HK-2 (cell line): ENCODE measurements around the gene COP1.
"Not testable (repeated sequence)": the region's sequence is repeated elsewhere in the genome, so short reads cannot be mapped to it uniquely, and the experiment has no call there.

ENCODE experiments used
- DNase-seq: peaks from one replicate; pipeline ENCODE4 v3.0.0-alpha.2; 2018; ENCODE audit not compliant: unreplicated experiment

The COP1 gene

DNA sequence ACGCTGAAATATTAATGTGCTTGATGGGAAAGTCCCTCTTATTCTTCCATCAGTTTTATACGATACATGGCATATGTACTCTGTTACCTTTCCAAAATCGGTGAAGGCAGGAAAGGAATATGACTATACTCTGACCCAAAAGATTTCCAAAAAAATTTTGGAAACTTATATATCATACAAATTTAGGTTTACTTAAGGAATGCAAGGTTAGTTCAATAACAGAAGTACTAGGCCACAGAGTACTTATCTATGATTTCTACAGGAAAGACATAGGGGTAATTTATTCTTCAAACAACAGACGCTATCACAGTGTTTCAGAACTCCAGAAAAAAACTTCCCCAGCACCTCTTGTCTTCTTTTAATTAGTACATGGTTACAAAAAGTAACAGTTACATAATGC, 84.8 kb downstream of the COP1 start:
- DNase-seq: no peak

DNA sequence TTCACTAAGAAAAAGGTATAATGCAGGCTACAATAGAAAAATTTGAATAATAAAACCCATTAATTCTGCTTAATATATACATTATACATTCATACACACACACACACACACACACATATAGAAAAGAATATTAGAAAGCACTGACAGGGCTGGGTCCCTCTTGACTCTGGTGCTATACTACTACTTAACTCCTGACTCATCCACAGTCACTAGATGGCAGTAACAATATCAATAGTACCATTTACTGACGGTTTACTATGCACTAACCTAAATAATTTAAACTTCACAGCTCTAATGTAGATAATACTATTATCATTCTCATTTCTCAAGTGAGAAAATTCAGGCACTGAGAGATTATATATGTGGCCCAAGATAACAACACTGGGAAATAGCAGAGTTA, 87.5 kb downstream of the COP1 start:
- DNase-seq: no peak

DNA sequence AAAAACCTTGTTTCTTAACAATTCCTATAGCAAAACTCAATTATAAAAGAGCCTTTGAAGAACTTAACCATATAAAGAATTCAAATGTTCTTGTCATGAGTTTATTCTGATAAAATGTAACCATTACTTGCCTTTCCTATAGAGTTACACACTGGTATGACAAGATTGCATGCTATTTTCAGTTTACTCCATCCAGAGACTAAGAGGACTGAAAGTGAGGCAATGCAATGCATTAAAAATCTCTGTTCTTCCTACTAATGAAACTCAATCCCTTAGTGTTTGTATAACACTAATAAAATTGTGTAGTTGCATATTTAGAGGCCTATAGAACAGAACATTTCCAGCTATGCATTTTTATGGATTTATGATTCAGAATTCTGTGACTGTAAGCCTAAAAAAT, 88.1 kb downstream of the COP1 start:
- DNase-seq: no peak

DNA sequence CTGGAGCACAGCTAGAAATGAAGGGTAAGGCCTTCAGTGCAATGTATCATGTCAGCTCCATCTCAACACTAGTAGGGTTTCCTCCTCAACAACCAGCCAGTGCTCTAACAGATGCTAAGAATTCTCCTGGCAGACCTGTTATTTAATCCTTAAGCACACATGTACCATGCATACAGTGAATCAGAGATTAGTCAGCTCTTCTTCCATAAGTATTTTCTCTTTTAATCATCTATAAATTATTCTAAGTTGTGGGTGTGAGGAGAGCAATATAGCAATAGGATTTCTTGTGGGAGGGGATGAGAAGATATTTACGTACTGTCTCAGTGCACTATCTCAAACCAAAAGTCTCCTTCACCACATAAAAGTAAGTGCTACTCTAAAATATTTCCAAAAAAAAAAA, 95.3 kb downstream of the COP1 start:
- DNase-seq: no peak

DNA sequence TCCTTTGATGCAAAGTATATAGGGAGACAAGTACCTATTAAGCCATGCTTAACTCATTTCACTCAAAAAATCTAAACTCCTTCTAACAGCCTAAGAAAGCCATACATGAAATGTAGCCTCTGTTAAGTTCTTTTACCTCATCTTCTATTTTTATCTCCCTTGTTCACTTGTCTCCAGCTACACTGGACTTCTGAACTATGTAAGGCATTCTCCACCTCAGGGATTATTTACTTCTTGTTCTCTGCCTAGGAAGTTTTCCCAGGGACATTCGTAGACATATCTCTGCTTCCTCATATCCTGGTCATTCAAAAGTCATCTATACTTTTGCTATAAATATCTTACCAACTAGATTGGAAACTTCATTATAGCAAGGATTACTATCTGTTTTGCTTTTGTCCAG, 96.9 kb downstream of the COP1 start:
- DNase-seq: no peak

DNA sequence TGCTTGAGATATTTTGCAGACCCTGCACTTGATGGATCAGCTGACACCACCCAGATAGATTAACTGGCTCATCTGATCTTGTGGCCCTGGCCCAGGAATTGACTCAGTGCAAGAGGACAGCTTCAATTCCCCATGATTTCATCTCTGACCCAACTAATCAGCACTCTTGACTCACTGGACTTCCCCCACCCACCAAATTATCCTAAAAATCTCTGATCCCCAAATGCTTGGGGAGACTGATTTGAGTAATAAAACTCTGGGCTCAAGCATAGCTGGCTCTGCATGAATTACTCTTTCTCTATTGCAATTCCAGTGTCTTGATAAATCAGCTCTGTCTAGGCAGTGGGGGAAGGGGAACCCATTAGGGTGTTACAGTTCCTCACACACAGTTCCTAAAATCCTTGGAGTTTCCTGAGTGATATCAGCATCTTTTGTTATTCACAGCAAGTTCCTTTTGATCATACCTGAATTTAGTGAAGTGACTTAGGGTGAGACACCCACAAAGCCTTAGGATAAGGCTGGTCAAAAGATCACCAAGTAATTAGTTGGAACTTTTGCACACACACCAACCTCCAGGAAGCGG, 104.2 kb downstream of the COP1 start:
- peak; percentile 22 for DNase-seq

DNA sequence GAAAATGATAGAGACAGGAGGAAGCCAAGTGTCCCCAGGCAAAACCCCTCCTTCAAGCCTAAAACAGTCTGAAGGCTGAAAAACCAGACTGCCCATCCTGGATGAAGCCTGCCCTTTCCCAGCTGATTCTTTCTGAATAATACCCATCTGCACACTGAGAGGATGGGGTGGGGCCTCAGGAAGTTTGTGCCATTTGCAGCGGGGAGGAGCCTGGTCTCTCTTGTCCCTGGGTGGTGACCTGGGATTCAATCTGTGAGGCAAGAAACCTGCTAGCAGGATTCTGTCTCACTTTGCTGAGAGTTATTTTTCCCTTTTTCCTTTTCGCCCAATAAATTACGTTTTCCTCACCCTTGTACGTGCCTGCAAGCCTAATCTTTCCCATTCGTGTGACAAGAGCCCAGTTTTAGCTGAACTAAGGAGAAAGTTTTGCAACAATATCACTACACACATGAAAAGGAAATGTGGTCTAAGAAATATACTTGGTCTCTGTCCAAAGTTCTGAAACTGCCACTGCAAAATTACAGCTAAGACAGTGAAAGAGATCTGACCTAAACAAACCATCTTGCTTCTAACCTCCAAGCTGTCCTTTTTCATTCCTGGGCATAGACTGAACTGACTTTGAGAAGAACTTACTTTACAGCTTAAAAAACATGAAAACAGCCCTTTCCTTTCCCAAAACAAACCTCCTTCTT, 105.0 kb downstream of the COP1 start:
- DNase-seq: no peak

DNA sequence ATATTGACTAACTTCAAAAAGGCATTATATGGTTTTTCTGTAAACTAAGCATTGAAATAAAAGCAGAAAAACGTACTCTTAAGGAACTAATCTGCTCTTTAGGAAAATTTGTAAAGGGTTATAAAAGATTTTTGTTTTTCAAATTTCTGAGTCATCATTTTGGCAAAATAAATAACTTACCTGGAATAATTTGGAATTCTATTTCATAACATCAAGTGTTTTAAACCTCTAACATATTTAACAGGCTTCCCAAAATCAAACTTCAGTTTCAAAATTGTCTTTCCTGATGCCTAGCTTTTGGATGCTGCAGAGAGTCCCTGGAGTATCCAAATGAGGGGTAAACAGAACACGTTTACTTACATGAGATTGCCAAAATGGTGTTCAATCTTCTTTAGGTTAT, 108.5 kb downstream of the COP1 start:
- no peak for DNase-seq

DNA sequence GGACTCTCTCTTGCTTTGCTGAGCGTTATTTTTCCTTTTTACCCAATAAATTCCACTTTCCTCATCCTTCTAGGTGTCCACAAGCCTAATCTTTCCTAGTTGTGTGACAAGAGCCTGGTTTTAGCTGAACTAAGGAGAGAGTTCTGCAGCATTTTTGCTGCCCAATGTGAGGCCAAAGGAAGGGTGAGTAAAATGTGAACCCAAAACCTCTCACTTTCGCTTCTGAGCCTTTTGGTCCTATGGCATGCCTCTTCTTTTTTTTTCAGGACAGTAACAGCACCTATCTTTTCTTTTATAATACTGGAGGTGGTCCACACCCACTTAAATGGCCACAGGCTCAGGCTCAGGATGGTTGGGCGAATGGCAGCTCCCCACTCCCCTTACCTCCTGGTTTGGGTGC, 111.1 kb downstream of the COP1 start:
- DNase-seq: no peak

DNA sequence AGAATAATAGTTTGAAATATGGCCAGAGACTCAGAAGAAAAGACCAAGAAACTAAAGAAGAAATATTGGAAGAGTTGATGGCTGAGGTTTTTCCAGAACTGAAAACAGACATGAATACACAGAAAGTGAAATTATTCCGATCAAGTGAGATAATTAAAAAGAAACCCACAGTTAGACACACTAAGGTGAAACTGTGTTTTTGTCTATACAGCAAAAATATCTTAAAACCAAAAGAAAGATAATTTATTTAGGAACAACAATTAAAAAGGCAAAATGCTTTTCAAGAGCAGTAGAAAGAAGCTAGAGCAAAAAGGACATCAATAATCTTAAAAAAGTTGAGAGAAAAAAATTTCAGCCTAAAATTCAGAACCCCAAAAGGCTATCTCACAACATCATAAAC, 116.3 kb downstream of the COP1 start:
- DNase-seq: no peak

DNA sequence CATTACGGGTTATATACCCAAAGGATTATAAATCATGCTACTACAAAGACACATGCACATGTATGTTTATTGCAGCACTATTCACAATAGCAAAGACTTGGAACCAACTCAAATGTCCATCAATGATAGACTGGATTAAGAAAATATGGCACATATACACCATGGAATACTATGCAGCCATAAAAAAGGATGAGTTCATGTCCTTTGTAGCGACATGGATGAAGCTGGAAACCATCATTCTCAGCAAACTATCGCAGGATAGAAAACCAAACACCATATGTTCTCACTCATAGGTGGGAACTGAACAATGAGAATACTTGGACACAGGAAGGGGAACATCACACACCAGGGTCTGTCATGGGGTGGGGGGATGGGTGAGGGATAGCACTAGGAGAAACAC, 119.3 kb downstream of the COP1 start:
- DNase-seq: not testable (repeated sequence)

DNA sequence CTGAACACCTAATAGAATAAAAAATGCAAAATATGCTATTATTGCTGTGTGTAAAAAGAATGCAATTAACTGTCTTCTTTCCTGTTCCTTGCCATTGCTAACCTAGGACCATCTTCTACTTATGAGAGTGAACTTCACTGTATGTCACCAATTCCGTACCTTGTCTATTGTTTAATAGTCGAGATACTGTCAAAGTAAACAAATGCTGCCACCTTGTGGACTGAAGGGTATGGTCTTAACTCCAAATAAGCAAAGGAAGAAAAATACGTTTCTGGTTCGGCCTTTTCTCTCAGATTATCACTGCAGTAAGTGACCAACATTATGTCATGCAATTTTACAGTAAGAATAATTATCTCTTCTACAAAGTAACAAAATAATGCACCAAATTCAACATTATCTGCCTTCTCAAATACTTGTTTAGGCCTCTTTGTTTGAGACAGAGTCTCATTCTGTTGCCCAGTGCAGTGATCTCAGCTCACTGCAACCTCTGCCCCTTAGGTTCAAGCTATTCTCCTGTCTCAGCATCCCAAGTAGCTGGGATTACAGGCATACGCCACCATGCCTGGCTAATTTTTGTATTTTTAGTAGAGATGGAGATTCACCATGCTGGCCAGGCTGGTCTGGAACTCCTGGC, 133.4 kb downstream of the COP1 start:
- DNase-seq: no peak

DNA sequence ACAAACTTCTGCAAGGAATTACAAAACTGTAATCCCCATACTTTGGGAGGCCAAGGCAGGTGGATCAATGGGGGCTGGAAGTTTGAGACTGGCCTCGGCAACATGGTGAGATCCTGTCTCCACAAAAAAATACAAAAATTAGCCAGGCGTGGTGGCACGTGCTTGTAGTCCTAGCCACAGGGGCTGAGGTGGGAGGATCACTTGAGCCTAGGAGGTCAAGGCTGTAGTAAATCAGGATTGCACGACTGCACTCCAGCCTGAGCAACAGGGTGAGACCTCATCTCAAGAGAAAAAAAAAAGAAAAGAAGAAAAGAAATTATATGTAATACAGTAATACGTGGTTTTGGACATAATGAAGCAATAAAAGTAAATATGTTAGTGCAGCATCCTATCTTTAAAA, 138.2 kb downstream of the COP1 start:
- DNase-seq: no peak

DNA sequence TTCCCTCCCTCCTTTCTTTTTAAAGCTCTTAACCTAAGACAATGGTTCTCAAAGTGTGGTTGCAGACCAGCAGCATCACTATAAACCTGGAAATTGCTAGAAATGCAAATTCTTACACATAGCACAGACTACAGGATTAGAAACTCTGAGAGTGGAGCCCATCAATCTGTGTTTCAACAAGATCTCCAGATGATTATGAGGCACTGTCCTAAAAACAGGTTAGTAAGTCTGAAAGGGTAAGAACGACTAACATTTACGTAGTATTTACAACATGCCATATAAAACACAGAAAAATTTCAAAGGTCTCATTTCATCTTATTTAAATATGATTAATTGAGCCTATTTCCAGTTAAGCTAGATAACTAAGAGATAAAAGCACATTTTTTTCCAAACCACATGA, 138.8 kb downstream of the COP1 start:
- no peak for DNase-seq

DNA sequence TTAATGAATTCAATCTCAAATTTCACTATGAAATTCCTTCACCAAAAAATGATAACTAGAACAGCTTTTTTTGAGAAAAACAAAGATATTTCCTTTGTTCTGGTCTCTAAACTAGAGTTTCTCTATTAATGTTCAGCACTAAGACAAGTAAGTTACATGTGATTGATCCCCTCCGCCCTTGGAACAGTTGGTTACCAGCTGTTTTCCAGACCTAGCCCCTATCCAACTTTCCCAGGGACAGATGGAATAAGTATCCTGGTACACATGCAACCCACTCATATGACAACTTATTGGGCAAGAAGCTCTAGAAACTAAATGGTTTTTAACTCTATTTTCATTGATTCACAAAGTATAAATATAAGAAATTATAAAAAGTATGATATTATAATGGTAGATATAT, 140.4 kb downstream of the COP1 start:
- DNase-seq: no peak

DNA sequence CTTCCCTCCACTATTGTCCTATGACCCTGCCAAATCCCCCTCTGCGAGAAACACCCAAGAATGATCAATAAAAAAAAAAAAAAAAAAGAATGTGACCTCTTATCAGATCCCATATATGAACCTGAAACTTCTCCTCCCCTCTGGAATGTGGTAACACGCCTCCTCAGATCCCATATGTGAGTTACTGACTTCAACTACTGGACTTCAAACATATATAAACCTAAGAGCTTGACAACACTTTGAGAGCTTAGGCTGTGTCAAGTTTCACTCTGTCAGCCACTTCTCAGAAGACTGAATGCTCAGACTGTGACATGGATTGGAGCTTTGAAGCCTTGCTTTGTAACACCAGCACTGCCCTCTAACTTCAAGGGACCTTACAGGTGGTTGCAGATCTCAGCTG, 148.4 kb downstream of the COP1 start:
- no peak for DNase-seq

DNA sequence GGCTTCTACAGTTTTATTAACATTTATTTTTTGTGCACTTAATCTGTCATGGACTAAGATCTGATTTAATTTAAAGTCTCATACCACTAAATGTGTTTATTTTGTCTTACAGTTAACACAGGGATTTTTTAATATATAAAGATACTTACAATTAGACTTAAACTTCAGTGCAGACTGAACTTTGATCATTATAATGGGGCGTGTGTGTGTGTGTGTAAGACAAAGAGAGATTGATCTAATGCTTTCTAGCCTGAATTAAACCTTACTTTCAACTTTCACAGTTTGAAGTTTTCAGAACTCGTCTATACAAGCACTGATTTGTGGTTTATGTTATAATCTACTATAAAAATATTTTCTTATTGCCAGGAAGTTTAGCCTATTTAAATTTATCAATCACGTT, 150.8 kb downstream of the COP1 start:
- no peak for DNase-seq

DNA sequence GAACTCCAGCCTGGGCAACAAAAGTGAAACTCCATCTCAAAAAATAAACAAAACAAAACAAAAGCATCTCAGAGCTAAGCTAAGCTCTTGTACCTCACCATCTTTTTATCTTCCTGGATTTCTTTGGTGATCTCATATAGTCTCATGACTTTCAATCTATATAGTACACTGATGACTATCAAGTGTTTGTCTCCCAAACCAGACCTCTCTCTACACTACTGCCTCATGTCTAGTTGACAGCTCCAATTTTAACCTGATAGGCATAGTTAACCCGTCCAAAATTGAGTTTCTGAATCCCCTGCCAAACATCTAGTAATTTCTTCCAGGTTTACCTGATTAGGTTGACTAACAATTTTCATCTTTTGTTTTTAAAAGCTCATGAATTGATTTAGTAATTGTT, 151.7 kb downstream of the COP1 start:
- DNase-seq: no peak

DNA sequence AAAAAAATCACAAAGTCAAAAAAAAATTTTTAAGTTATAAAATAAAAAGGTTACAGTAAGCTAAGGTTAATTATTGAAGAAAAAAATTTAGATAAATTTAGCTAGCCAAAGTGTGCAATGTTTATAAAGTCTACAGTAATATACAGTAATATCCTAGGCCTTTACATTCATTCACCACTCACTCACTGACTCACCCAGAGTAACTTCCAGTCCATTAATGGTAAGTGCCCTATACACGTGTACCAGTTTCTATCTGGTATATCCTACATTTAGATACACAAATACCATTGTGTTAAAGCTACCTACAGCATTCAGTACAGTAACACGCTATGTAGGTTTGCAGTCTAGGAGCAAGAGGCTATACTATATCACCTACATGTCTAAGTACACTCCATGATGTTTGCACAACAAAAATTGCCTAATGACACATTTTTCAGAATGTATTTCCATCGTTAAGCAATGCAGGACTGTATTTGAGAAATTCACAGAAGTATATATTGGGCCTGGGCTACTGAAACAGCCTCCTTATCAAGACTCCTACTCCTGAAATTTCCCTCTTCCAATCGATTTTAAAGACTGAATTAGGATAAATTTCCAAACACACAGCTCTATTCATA, 155.1 kb downstream of the COP1 start:
- DNase-seq: no peak

DNA sequence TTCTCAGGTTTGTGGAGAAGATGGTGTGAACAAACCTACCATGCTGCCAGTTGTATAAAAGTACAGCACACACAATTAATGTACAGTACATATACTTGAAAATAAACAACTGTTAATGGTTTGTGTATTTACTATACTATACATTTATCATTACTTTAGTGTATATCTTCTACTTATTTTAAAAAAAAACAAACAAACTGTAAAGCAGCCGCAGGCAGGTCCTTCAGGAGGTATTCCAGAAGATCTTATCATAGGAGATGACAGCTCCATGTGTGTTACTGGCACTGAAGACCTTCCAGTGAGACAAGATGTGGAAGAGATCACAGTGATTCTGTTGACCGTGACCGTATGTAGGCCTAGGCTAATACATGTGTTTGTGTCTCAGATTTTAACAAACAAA, 155.7 kb downstream of the COP1 start:
- DNase-seq: no peak

DNA sequence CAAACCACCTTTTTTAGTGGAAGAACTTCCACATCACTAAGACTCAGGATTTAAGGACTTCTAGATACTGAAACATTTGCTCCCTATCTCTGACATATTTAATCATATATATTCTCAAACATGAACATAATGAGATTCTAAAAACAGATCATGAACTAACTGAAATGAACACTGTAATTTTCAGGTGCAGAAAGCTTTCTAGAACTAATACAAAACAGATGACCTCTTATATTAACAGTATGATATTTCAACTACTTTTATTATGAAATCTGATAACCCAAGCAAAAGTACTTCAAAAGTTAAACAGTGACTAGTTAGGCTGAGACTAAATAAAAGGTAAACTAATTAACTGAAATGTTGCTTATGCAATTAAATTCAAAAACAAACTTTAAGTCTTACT, 157.5 kb downstream of the COP1 start:
- no peak for DNase-seq

DNA sequence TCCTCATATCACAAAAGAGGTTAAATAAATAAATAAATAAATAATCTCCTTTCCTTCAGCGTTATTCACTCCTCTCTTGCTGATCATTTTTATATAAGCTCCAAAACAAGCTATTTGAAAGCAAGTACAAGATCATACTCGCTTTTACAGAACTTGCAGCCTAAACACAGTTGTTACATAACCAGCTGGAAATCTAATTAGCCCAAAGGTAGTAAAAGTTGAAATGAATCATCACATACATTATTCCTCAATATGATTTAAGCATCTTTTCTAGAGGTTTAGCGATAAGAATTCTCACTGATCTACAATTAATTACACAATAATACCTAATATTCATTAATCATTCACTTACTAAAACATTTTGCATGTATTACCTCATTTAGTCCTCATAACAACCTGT, 160.2 kb downstream of the COP1 start:
- DNase-seq: no peak

DNA sequence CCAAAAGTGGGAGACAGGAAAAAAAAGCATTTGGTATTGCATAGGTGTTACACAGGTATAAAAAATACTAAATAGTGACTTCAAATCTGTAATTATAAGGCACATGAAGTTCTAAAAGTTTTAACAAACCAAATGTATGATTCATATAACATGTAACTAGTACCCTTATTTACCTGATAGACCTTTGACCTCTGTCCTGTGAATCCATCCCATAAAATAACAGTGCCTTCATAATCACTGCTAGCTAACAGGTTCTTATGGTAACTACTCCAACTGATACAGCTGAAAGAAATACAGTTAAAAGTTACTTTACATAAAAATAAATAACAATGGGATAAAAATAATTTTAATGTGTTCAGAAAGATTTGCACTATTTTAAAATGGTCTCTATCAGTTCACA, 163.5 kb downstream of the COP1 start:
- no peak for DNase-seq
